IPS-NIHi7 (cell line): ENCODE data around the gene FLT3.

Source experiments
- DNase-seq: peaks from one replicate; pipeline ENCODE4 v3.0.0; 2012; ENCODE audit warnings: mixed read lengths; ENCODE audit errors: extremely low spot score

FLT3 gene

GRCh38 chr13:28001837-28002473 is 98.4 kb downstream of the FLT3 start:
- DNase-seq: no peak

GRCh38 chr13:28001049-28001448 is 99.3 kb downstream of the FLT3 start:
- no peak for DNase-seq

- DNase-seq: peak; percentile 50
Measured at GRCh38 chr13:28000567-28000966, 99.8 kb downstream of the FLT3 start.

- peak; percentile 63 for DNase-seq
Measured at GRCh38 chr13:27997904-27998522, 102.4 kb downstream of the FLT3 start.

- no peak for DNase-seq
Measured at GRCh38 chr13:27991881-27992280, 108.5 kb downstream of the FLT3 start.

GRCh38 chr13:27988520-27988919 is 111.9 kb downstream of the FLT3 start, which contains the start of gene URAD:
URAD (minus strand) TSS chr13:27988693; CDS start chr13:27988637, 56 bp downstream.
- no peak for DNase-seq

GRCh38 chr13:27985600-27985999 is 114.8 kb downstream of the FLT3 start:
- no peak for DNase-seq

- no peak for DNase-seq
Measured at GRCh38 chr13:27982361-27982760, 118.0 kb downstream of the FLT3 start.

GRCh38 chr13:27981006-27981708 is 119.2 kb downstream of the FLT3 start:
- DNase-seq: no peak

- DNase-seq: peak; percentile 43
Measured at GRCh38 chr13:27980280-27980998, 119.9 kb downstream of the FLT3 start.

GRCh38 chr13:27979765-27980279 is 120.6 kb downstream of the FLT3 start:
- no peak for DNase-seq

- no peak for DNase-seq
Measured at GRCh38 chr13:27979001-27979643, 121.3 kb downstream of the FLT3 start.

- peak; percentile 59 for DNase-seq
Measured at GRCh38 chr13:27978301-27978968, 121.9 kb downstream of the FLT3 start.

- DNase-seq: peak; percentile 41
Measured at GRCh38 chr13:27977476-27978300, 122.7 kb downstream of the FLT3 start.

- DNase-seq: no peak
Measured at GRCh38 chr13:27976362-27977091, 123.8 kb downstream of the FLT3 start.

- DNase-seq: no peak
Measured at GRCh38 chr13:27975564-27976361, 124.6 kb downstream of the FLT3 start.

- DNase-seq: no peak
Measured at GRCh38 chr13:27973961-27974662, 126.3 kb downstream of the FLT3 start.

GRCh38 chr13:27973291-27973690 is 127.1 kb downstream of the FLT3 start:
- DNase-seq: no peak
